Stimulated activated CD4-positive, alpha-beta T cell treated with anti-CD3 and anti-CD28 coated beads, Interleukin-12 subunit alpha, Interleukin-12 subunit beta, amount 100 ng/mL, for 4 hours (primary cell): Measurements from ENCODE around the gene NSUN6.
"Not testable (repeated sequence)": the region's sequence is repeated elsewhere in the genome, so short reads cannot be mapped to it uniquely, and the experiment has no call there.

Source experiments
- DNase-seq: peaks from one replicate; pipeline ENCODE4 v3.0.0-alpha.2; 2020

NSUN6 gene

GRCh38 chr10:18659125-18659818 is 7.9 kb upstream of the NSUN6 start, which contains the start of gene ARL5B:
Gene ARL5B, plus strand, starts transcription at chr10:18659431. Its CDS starts 207 bp downstream, at chr10:18659638.
- DNase-seq, result peak; percentile 96

DNA sequence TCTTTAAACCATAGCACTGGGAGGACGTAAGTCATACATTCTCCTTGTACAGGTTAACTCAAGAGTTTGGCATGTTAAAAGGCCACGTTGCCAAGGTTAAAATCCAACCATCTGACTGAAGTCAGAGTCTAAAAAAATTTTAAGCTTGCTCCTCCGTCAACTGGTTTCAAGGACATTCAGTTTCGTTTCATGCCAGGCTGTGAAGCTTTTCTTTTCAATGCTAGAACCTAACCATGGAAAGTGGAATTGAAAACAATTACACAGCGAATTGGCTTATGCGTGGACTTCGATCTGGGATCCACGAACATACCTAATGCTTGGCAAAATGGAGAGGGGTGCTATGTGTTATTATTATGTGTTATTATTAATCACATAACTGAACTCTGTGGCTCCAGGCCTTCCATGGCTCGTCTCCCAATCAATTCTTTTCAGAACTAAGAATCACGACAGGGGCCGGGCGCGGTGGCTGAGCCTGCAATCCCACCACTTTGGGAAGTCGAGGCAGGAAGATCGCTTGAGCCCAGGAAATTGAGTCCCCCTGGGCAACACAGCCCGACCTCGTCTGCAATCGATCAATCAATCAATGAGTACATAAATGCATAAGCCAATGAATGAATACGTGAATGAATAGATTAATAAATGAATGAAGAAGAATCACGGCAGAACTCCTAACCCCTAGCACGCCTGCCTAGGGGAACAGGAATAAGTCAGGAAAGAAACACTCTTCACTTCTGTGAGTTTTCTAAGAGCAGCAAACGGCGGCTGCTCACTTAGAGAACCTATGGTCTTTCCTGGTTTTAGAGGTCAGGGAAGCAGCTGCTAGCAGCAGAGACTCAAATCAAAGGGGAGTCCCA is 7.1 kb upstream of the NSUN6 start:
- DNase-seq, result no peak

- DNase-seq, result no peak
Measured at GRCh38 chr10:18656724-18657123, 5.3 kb upstream of the NSUN6 start.

- DNase-seq, result no peak
Measured at GRCh38 chr10:18653112-18653511, 1.7 kb upstream of the NSUN6 start.

DNA sequence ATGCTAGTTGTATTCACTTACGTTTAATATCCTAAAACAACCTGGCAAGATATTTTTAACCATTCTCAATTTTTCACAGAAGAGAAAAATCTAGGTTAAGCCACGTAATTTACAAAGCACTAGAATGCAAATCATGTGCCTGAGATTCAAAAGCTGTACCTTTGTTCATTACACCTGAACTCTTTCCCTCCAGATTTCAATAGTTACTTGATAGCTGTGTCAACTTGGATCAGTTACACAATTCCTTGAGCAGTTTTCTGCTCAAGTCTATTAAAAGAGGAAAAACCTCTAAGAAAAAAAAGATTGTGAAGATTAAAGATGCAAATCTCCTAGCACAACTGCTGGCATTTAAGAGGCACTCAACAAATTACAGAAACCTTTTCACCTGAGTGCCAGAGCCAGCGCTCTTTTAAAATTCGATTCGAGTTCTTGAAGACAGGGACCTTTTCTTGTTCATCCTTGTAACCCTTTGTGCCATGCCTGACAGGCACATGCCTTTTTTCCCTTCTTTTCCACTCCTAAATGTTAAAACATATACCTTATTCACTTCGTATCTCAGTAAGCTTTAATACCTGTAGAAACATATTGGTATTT is 886 bp downstream of the NSUN6 start:
- DNase-seq, result no peak

DNA sequence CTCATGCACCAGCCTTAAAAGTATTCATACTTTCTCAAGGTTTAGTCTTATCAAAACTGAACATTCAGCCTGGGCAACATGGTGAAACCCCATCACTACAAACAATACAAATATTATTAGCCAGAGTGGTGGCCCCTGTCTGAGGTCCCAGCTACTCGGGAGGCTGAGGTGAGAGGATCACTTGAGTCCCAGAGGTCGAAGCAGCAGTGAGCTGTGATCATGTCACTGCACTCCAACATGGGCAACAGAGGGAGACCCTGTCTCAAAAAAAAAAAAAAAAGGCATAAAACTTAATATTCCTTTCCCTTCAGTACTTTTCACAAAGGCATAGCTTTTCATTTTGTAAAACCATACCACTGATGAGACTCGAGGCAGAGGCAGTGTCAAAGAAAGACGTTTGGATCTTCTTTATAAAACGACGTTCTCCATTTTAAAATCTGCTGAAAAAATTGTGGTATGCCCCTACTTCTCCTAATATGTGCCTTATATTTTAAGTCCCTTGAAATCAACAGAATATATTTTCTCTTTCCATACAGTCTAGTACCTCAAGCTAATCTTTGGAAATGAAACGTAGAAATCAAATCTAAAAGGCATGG is 1.9 kb downstream of the NSUN6 start:
- DNase-seq, result no peak

DNA sequence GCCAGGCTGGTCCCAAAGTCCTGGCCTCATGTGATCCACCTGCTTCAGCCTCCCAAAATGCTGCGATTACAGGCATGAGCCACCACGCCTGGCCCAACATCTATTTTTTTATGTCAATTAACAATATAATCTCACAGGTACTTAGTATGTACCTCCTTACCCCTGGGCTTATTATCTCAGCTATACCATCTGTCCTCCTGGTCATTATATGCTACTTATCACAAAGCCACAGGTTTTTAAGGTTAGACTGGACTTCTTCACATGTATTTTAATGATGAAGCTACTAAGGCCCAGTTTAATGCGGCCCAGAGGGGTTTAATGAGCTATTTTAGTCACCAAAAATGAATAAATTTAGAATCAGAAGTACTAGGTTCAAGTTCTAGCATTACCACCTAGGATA is 3.4 kb downstream of the NSUN6 start:
- DNase-seq, result no peak

DNA sequence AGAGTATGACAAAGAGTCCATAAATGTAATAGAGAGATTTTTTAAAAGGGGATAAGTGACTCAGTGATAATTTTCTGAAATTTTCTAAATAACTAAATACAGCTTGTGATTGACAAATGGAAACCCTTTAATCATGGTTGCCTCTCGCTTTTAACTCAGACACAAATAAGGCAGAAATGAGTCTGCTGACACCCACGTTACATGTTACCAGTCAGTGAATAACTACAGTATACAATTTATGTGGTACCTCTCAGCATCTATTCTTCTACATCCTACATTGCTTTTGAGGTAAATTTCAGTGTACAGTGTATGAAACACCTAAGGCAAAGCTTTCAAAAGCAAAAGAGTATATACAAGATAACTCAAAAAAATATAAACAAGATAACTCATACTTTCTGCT is 4.2 kb downstream of the NSUN6 start:
- no peak for DNase-seq

DNA sequence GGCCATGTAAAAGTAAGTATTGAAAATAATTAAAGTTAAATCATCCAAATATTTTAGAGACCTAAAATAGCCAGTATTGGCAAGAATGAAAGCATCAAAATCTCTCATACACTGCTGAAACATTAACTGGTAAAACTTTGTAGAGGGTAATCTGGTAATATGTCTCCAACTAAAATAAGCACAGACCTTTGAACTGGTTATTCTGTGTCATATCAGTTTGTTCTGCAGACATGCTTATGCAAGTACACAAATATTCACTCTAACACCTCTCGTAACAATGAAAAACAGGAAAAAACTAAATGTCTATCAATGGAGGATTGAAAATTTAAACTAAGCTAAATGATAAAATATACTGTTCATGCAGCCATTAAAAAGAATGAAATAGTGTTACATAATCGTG is 11.7 kb downstream of the NSUN6 start:
- DNase-seq, result not testable (repeated sequence)

- not testable (repeated sequence) for DNase-seq
Measured at GRCh38 chr10:18637400-18637799, 14.0 kb downstream of the NSUN6 start.

GRCh38 chr10:18635995-18636394 is 15.4 kb downstream of the NSUN6 start:
- DNase-seq, result no peak

GRCh38 chr10:18632500-18632899 is 18.9 kb downstream of the NSUN6 start:
- DNase-seq, result not testable (repeated sequence)

GRCh38 chr10:18627452-18628018 is 23.9 kb downstream of the NSUN6 start:
- peak; percentile 57 for DNase-seq

DNA sequence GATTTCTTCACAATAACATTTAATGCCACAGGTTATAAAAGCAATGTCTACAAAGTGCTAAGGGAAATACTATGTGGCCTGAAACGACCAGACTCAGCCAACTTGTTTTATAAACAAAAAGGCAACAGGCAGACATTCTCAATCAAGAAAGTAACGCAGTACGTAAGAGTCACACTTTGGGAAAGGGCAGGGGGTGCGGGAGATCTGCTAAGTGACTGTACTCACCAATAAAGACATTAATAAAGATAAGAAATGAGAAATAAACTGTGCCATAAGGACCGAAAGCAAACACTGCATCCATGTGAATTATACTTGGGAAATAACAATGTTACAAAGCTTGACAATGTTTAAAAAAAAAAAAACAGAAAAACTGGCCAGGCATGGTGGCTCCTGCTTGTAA is 25.5 kb downstream of the NSUN6 start:
- DNase-seq, result no peak

DNA sequence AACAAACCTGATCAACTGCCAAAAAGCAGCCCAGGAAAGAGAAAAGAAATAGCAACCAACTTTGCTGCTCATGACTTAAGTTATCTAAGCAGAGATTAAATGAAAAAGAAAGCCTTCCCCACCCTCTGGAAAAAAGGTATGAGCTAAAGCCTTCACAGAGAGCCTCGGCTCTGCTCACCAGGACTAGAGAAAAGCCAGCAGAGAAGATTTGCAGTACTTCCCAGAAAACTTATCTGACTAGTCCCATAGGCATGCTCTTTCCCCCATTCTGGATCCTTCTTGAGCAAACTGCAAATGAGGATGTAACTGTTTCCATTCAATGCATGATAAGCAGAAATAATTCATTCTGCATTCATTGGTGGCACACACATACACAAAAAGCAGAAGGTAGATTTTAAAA is 27.7 kb downstream of the NSUN6 start:
- not testable (repeated sequence) for DNase-seq

DNA sequence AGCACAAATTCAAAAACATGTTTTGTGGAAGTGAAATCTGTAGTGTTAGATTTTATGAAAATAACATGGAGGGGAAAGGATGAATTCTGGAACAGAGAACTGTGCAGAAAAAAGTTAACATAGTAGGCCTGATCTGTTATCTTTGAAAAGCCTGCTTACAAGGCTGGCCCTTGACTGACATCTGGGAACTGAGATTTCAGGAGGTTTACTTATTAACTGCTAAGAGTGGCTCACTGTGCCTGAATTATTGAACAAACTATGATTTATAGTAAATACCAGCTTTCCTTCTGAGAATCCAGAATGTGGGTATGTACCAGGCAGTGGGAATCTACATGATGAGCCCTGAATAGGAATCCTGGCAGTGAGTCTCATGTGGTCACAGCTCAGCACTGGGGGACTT is 30.5 kb downstream of the NSUN6 start:
- no peak for DNase-seq

DNA sequence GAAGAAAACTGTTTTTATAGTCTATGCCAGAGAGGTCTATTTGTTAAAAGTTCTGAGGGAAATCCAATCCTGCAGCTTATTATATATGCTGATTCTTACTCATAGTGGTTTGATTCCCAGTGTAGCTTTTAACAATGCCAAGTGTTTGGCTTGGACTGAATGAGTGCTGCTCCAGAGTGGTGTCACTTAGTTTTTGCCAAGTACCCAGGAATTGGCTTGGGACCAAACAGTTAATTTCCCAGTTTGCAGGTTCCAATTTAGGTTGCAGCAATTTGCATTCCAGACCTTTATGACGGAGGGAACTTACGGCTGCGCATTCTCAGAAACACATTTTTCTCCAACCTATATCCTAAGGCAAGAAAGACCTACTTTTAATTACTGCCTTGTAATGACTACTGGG is 32.4 kb downstream of the NSUN6 start:
- DNase-seq, result no peak

- no peak for DNase-seq
Measured at GRCh38 chr10:18616337-18616736, 35.0 kb downstream of the NSUN6 start.

DNA sequence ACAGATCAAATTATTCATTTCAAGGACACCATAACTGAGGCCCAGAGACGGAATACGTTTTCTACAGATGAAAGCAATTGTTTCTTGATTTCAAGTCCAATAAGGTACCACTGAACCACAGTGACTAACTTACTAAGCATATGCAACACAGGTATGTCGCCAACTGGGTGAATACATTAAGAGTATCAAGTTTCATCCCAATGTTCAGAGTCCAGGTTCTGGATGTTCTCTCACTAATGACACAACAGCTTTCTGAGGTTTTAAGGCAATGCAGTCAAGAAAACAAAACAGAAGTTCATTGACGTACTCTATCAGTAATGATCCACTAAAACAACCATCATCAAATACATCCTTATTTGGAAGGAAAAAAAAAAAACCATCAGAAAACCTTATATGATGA is 35.8 kb downstream of the NSUN6 start:
- no peak for DNase-seq

DNA sequence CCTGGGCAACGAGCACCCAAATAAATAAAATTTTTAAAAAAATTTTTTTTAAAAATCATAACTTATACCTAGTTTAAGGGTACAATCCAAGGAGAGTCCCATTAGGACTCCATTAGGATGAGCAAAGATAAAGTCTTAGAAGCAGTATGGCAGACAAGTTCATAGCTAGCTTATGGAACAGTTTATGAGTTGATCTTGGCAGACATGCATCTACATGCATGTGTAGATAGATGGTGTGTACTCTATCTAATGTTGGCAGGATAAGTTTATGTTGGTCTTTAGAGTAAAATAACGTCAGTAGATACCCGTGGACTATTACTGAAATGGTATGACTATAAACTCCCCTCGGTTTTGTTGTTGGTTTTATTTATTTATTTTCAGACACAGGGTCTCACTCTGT is 40.2 kb downstream of the NSUN6 start:
- no peak for DNase-seq

- no peak for DNase-seq
Measured at GRCh38 chr10:18610517-18610916, 40.9 kb downstream of the NSUN6 start.

- DNase-seq, result no peak
Measured at GRCh38 chr10:18608596-18608995, 42.8 kb downstream of the NSUN6 start.
